B cell (primary cell): ENCODE measurements around the gene EDAR.

Experiments used
- CTCF ChIP-seq: fragments of 200-600 bp; IDR thresholded peaks from one replicate; pipeline ENCODE4 v1.8.0; 2022; ENCODE audit warnings: antibody characterized with exemption, mild to moderate bottlenecking
- EZH2 ChIP-seq: IDR thresholded peaks from 2 replicates; pipeline ENCODE4 v1.6.1; 2012; ENCODE audit warnings: borderline replicate concordance, low read depth, mild to moderate bottlenecking, moderate library complexity, low read length; ENCODE audit not compliant: insufficient read depth, poor library complexity, severe bottlenecking

- TF ChIP-seq CTCF (no peak), EZH2 (no peak)
Measured at GRCh38 chr2:109009920-109010610, 21.0 kb upstream of the EDAR start.
